ENCODE data around the gene EPHB1.

Gene EPHB1

DNA sequence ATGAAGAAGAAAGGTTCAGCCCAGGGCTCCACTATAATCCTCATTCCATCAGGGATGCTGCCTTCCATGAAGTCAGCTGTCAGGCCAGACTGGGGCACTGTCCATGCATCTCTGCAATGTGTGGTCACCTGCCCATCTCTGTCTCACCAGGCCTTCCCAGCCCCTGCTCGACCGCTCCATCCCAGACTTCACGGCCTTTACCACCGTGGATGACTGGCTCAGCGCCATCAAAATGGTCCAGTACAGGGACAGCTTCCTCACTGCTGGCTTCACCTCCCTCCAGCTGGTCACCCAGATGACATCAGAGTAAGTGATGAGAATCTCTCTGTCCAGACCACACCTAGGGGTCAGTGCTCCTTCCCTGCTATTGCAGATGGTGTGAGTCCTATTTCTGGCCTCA, 454.1 kb downstream of the EPHB1 start:
- Histone ChIP-seq H3K27ac (replicated peaks; ENCODE audit: low read length) (no peak overlapping the region), H2BK120ac (ENCODE audit: low read depth, low read length) (no peak overlapping the region)
- no peak for DNase-seq (ENCODE audit: low spot score)

DNA sequence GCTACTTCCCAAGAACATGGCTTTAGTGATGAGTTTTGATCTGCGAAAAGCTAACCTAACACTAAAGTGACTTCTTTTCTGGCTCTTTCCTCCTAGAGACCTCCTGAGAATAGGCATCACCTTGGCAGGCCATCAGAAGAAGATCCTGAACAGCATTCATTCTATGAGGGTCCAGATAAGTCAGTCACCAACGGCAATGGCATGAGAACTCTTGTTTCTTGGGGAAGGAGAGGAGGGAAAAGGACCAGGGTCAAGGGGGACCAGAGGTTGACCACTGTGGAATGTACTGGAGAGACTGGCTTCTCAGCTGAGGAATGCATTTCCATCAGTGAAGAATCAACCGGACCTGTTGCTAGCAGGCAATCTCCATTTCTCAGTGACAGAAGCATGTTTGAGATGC, 463.9 kb downstream of the EPHB1 start:
- WGBS, 2 donors (ENCODE audit: extremely low coverage in 2 of 2, insufficient read length in 2 of 2, insufficient replicate concordance in 1 of 2), result no CpG with 5 or more reads among the region's 3 CpGs
- Histone ChIP-seq H4K8ac (ENCODE audit: low read depth, low read length) (no peak overlapping the region), H3K23ac (ENCODE audit: low read depth, low read length, poor library complexity) (no peak overlapping the region), H3K36me3 (replicated peaks in 1 of 2; ENCODE audit: control insufficient read depth in 2 of 2, insufficient read depth in 2 of 2, low read length in 2 of 2) (no peaks in the 10 kb centered on the region), H2BK12ac (ENCODE audit: low read length) (no peak overlapping the region), H3K4me3 (ENCODE audit: low read length in 2 of 2) (no peak overlapping the region), H3K4me1 (ENCODE audit: control insufficient read depth in 2 of 2, insufficient read depth in 1 of 2, low read depth in 1 of 2, low read length in 2 of 2) (peaks cover 0 to 5% of the 10 kb centered on the region in 2 donors), H3K4me2 (ENCODE audit: insufficient read depth, low read length, poor library complexity, severe bottlenecking) (no peak overlapping the region), H3K27ac (replicated peaks; ENCODE audit: low read length) (no peak overlapping the region), H2BK15ac (ENCODE audit: low read length) (no peak overlapping the region), H3K14ac (ENCODE audit: low read length) (no peak overlapping the region), H3K79me1 (ENCODE audit: low read depth, low read length) (no peaks in the 10 kb centered on the region), H3K9ac (ENCODE audit: low read depth, low read length, poor library complexity) (no peak overlapping the region), H2AFZ (ENCODE audit: low read length) (no peak overlapping the region), H2BK120ac (ENCODE audit: low read depth, low read length) (no peak overlapping the region), H3K27me3 (ENCODE audit: control insufficient read depth in 3 of 3, insufficient read depth in 3 of 3, low read depth in 1 of 3, low read length in 3 of 3) (no peaks in the 10 kb centered on the region), H3K18ac (ENCODE audit: low read length) (peak overlapping the region; percentile 76), H2AK5ac (ENCODE audit: low read depth, low read length) (no peak overlapping the region), H4K91ac (ENCODE audit: low read depth, low read length, poor library complexity) (no peak overlapping the region), H3K4ac (ENCODE audit: low read length) (no peak overlapping the region), H3K9me3 (replicated peaks in 1 of 2; ENCODE audit: control insufficient read depth in 2 of 2, insufficient read depth in 1 of 2, low read depth in 1 of 2, low read length in 2 of 2) (no peaks in the 10 kb centered on the region), H2BK5ac (ENCODE audit: low read length) (no peak overlapping the region)
- no peak for DNase-seq (ENCODE audit: low spot score)

More for the DNA sequence above, 454.1 kb downstream of the EPHB1 start:
- no peak overlapping the region for H3K23ac ChIP-seq (ENCODE audit: low read depth, low read length, poor library complexity)
- no peak overlapping the region for H3K4ac ChIP-seq (ENCODE audit: low read length)
- WGBS, 2 donors (ENCODE audit: extremely low coverage in 2 of 2, insufficient read length in 2 of 2, insufficient replicate concordance in 1 of 2), result no CpG with 5 or more reads among the region's 5 CpGs
- H3K36me3 ChIP-seq (replicated peaks in 1 of 2; ENCODE audit: control insufficient read depth in 2 of 2, insufficient read depth in 2 of 2, low read length in 2 of 2), result no peaks in the 10 kb centered on the region
- no peak overlapping the region for H4K8ac ChIP-seq (ENCODE audit: low read depth, low read length)
- no peak overlapping the region for H4K91ac ChIP-seq (ENCODE audit: low read depth, low read length, poor library complexity)
- no peak overlapping the region for H3K4me2 ChIP-seq (ENCODE audit: insufficient read depth, low read length, poor library complexity, severe bottlenecking)
- no peak overlapping the region for H3K14ac ChIP-seq (ENCODE audit: low read length)
- no peak overlapping the region for H3K18ac ChIP-seq (ENCODE audit: low read length)
- peaks cover 0 to 2% of the 10 kb centered on the region in 2 donors for H3K9me3 ChIP-seq (replicated peaks in 1 of 2; ENCODE audit: control insufficient read depth in 2 of 2, insufficient read depth in 1 of 2, low read depth in 1 of 2, low read length in 2 of 2)
- no peaks in the 10 kb centered on the region for H3K27me3 ChIP-seq (ENCODE audit: control insufficient read depth in 3 of 3, insufficient read depth in 3 of 3, low read depth in 1 of 3, low read length in 3 of 3)
- no peak overlapping the region for H3K4me3 ChIP-seq (ENCODE audit: low read length in 2 of 2)
- no peaks in the 10 kb centered on the region for H3K4me1 ChIP-seq (ENCODE audit: control insufficient read depth in 2 of 2, insufficient read depth in 1 of 2, low read depth in 1 of 2, low read length in 2 of 2)
- no peak overlapping the region for H2BK12ac ChIP-seq (ENCODE audit: low read length)
- no peak overlapping the region for H2AFZ ChIP-seq (ENCODE audit: low read length)
- H2BK5ac ChIP-seq (ENCODE audit: low read length), result no peak overlapping the region
- no peak overlapping the region for H2AK5ac ChIP-seq (ENCODE audit: low read depth, low read length)
- no peak overlapping the region for H2BK15ac ChIP-seq (ENCODE audit: low read length)
- no peaks in the 10 kb centered on the region for H3K79me1 ChIP-seq (ENCODE audit: low read depth, low read length)
- no peak overlapping the region for H3K9ac ChIP-seq (ENCODE audit: low read depth, low read length, poor library complexity)

DNA sequence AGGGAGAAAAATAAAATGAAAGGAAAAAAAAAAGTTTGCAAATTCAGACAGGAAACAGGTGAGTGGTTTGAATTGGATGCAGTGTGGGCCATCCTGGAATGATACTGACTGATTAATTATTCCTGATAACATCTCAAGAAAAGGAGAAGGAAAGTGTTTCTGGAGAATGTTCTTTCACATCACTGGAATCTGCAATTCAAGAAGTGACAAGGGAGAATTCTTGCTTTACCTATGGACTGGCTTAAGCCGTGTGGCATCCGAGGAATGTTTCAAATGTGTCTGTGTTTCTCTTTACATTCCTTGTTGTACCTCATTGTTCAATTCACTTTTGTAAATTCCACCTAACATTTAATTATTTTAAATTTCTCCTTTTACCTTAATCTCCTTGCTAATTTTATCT, 465.0 kb downstream of the EPHB1 start:
- Histone ChIP-seq H4K8ac (ENCODE audit: low read depth, low read length) (no peak overlapping the region), H3K23ac (ENCODE audit: low read depth, low read length, poor library complexity) (no peak overlapping the region), H3K9ac (ENCODE audit: low read depth, low read length, poor library complexity) (no peak overlapping the region), H3K4me1 (ENCODE audit: control insufficient read depth in 2 of 2, insufficient read depth in 1 of 2, low read depth in 1 of 2, low read length in 2 of 2) (peaks cover 0 to 5% of the 10 kb centered on the region in 2 donors), H2BK5ac (ENCODE audit: low read length) (no peak overlapping the region), H3K36me3 (replicated peaks in 1 of 2; ENCODE audit: control insufficient read depth in 2 of 2, insufficient read depth in 2 of 2, low read length in 2 of 2) (no peaks in the 10 kb centered on the region), H2AFZ (ENCODE audit: low read length) (no peak overlapping the region), H2BK12ac (ENCODE audit: low read length) (no peak overlapping the region), H3K79me1 (ENCODE audit: low read depth, low read length) (no peaks in the 10 kb centered on the region), H2BK15ac (ENCODE audit: low read length) (no peak overlapping the region), H3K27me3 (ENCODE audit: control insufficient read depth in 3 of 3, insufficient read depth in 3 of 3, low read depth in 1 of 3, low read length in 3 of 3) (no peaks in the 10 kb centered on the region), H3K4ac (ENCODE audit: low read length) (no peak overlapping the region), H3K27ac (replicated peaks; ENCODE audit: low read length) (peak overlapping the region; percentile 70), H2AK5ac (ENCODE audit: low read depth, low read length) (no peak overlapping the region), H3K18ac (ENCODE audit: low read length) (no peak overlapping the region), H2BK120ac (ENCODE audit: low read depth, low read length) (no peak overlapping the region), H3K4me2 (ENCODE audit: insufficient read depth, low read length, poor library complexity, severe bottlenecking) (no peak overlapping the region), H4K91ac (ENCODE audit: low read depth, low read length, poor library complexity) (no peak overlapping the region), H3K4me3 (ENCODE audit: low read length in 2 of 2) (no peak overlapping the region), H3K9me3 (replicated peaks in 1 of 2; ENCODE audit: control insufficient read depth in 2 of 2, insufficient read depth in 1 of 2, low read depth in 1 of 2, low read length in 2 of 2) (no peaks in the 10 kb centered on the region), H3K14ac (ENCODE audit: low read length) (no peak overlapping the region)
- DNase-seq (ENCODE audit: low spot score), result peak; percentile 33
- WGBS, 2 donors (ENCODE audit: extremely low coverage in 2 of 2, insufficient read length in 2 of 2, insufficient replicate concordance in 1 of 2), result no CpG with 5 or more reads among the region's 2 CpGs

DNA sequence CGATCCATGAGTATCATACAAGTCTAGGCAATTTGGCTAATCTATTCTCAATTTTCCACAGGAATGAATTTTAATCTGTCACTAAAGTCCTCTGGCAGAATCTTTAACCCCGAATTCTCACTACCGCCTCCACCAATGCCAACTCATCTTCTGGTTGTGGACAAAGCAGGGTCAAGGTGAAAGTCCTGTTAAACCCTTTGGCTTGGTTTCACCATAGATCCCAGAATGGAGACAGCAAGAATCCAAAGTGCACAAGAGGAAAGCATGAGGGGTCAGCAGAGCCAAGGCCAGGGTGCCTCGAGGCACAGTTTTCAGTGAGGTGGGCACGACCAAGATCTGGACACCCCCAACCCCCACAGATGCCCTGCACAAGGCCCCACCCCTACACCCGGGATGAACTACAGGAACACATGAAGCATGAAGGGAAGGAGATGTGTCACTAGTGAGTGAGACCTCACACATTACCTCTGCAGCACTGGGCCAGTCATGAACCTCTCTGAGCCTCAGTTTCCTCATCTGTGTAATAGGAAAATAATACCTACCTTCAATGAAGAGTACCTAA, 466.2 kb downstream of the EPHB1 start:
- no peaks in the 10 kb centered on the region for H3K27me3 ChIP-seq (ENCODE audit: control insufficient read depth in 3 of 3, insufficient read depth in 3 of 3, low read depth in 1 of 3, low read length in 3 of 3)
- H3K4me2 ChIP-seq (ENCODE audit: insufficient read depth, low read length, poor library complexity, severe bottlenecking), result no peak overlapping the region
- H2BK12ac ChIP-seq (ENCODE audit: low read length), result no peak overlapping the region
- H3K4me1 ChIP-seq (ENCODE audit: control insufficient read depth in 2 of 2, insufficient read depth in 1 of 2, low read depth in 1 of 2, low read length in 2 of 2), result peaks cover 0 to 5% of the 10 kb centered on the region in 2 donors
- no peaks in the 10 kb centered on the region for H3K79me1 ChIP-seq (ENCODE audit: low read depth, low read length)
- DNase-seq (ENCODE audit: low spot score), result no peak
- H3K4ac ChIP-seq (ENCODE audit: low read length), result no peak overlapping the region
- no peak overlapping the region for H3K14ac ChIP-seq (ENCODE audit: low read length)
- H2BK15ac ChIP-seq (ENCODE audit: low read length), result no peak overlapping the region
- no peaks in the 10 kb centered on the region for H3K36me3 ChIP-seq (replicated peaks in 1 of 2; ENCODE audit: control insufficient read depth in 2 of 2, insufficient read depth in 2 of 2, low read length in 2 of 2)
- no peak overlapping the region for H2AK5ac ChIP-seq (ENCODE audit: low read depth, low read length)
- no peak overlapping the region for H3K27ac ChIP-seq (replicated peaks; ENCODE audit: low read length)
- H3K9ac ChIP-seq (ENCODE audit: low read depth, low read length, poor library complexity), result no peak overlapping the region
- H3K9me3 ChIP-seq (replicated peaks in 1 of 2; ENCODE audit: control insufficient read depth in 2 of 2, insufficient read depth in 1 of 2, low read depth in 1 of 2, low read length in 2 of 2), result no peaks in the 10 kb centered on the region
- WGBS, 2 donors (ENCODE audit: extremely low coverage in 2 of 2, insufficient read length in 2 of 2, insufficient replicate concordance in 1 of 2), result no CpG with 5 or more reads among the region's 6 CpGs
- no peak overlapping the region for H2BK120ac ChIP-seq (ENCODE audit: low read depth, low read length)
- H4K8ac ChIP-seq (ENCODE audit: low read depth, low read length), result no peak overlapping the region
- H3K18ac ChIP-seq (ENCODE audit: low read length), result peak overlapping the region; percentile 4
- no peak overlapping the region for H3K4me3 ChIP-seq (ENCODE audit: low read length in 2 of 2)
- H3K23ac ChIP-seq (ENCODE audit: low read depth, low read length, poor library complexity), result no peak overlapping the region
- H4K91ac ChIP-seq (ENCODE audit: low read depth, low read length, poor library complexity), result no peak overlapping the region
- H2BK5ac ChIP-seq (ENCODE audit: low read length), result no peak overlapping the region
- H2AFZ ChIP-seq (ENCODE audit: low read length), result no peak overlapping the region
